Upper lobe of left lung (tissue), 6 donors: ENCODE measurements around the gene FHIT. TPM values are rescaled to one million over a fixed set of nuclear protein-coding genes. Genes with fewer than 3 reads are reported as not detected.

Experiments
- ATAC-seq, 2 donors: fragments of 200-7000 bp; cut with Tn5 transposase; one replicate each; pipeline ENCODE4 v1.9.1; 2022; ENCODE audit warnings: mild to moderate bottlenecking in 2 of 2, moderate library complexity in 2 of 2; ENCODE audit not compliant: low FRiP score in 2 of 2
- DNase-seq, 2 donors: peaks; one replicate each; pipeline ENCODE4 v3.0.0-alpha.2; 2019 to 2020
- H3K27ac ChIP-seq, 4 donors: fragments of 200-600 bp; sonication (generic); one replicate each; pipeline ENCODE4 v1.5.1; 2016 to 2019
- H3K27me3 ChIP-seq, 4 donors: fragments of 200-600 bp; sonication (generic); one replicate each; pipeline ENCODE4 v1.5.1; 2017 to 2019
- H3K36me3 ChIP-seq, 4 donors: fragments of 200-600 bp; sonication (generic); one replicate each; pipeline ENCODE4 v1.5.1; 2016 to 2019
- H3K4me1 ChIP-seq, 4 donors: fragments of 200-600 bp; sonication (generic); one replicate each; pipeline ENCODE4 v1.5.1; 2018 to 2019
- H3K4me3 ChIP-seq, 4 donors: fragments of 200-600 bp; sonication (generic); one replicate each; pipeline ENCODE4 v1.5.1; 2017 to 2019; ENCODE audit warnings: mild to moderate bottlenecking in 2 of 4, moderate library complexity in 1 of 4
- H3K9me3 ChIP-seq, 4 donors: fragments of 200-600 bp; sonication (generic); one replicate each; pipeline ENCODE4 v1.5.1; 2018 to 2019
- EP300 ChIP-seq, 4 donors: sonication (generic); formaldehyde crosslinking; IDR thresholded peaks; one replicate each; pipeline ENCODE4 v1.5.1; 2017; ENCODE audit warnings: antibody characterized with exemption in 4 of 4, control low read depth in 2 of 4
- POLR2A ChIP-seq, 4 donors: fragments of 450-650 bp; IDR thresholded peaks; one replicate each; pipeline ENCODE4 v1.5.1; 2016 to 2017; ENCODE audit warnings: antibody characterized with exemption in 4 of 4, mild to moderate bottlenecking in 2 of 4
- POLR2AphosphoS5 ChIP-seq, 2 donors: sonication (generic); formaldehyde crosslinking; IDR thresholded peaks; one replicate each; pipeline ENCODE4 v1.5.1; 2017; ENCODE audit warnings: antibody characterized with exemption in 2 of 2
- WGBS, 2 donors: methylation state at CpG; one replicate each; pipeline ENCODE4 v1.1.5; 2017 to 2018; 5-methylcytosine and 5-hydroxymethylcytosine counted together
- total RNA-seq, 6 donors: library from RNA; depleted of rRNA in 4 of 6; stranded (reverse); fragments of >200 nt in 4 of 6; gene quantifications; one replicate each; pipeline versions ENCODE4 v1.1.0 to v1.2.1, GENCODE V29; 2016 to 2021
- TF ChIP-seq, protein P1 (sequence below), 6 experiments: fragments of 450-650 bp in 4 of 6; fragments of 200-600 bp in 2 of 6; sonication (generic) in 2 of 6; IDR thresholded peaks; one replicate each; pipeline ENCODE4 v1.5.1; 2016 to 2019; ENCODE audit warnings: antibody characterized with exemption in 6 of 6
- donor health status: DM: no; HTN: no; CAD: no; lungs with moderate emphysema.
- donor health status: DM: no; HTN: yes; CAD: no; lungs with severe emphysema.

FHIT gene
- total RNA-seq, 6 donors from 2014 or later: 6.8 to 56.6 (median 11.1) TPM

GRCh38 chr3:60434323-60434722 is 816.9 kb downstream of the FHIT start:
- DNase-seq (no peak), ATAC-seq (no peak)
- no peaks in the 10 kb centered on the region for H3K27me3 ChIP-seq
- H3K36me3 ChIP-seq: no peaks in the 10 kb centered on the region
- no peak overlapping the region for H3K27ac ChIP-seq
- TF ChIP-seq, protein P1, sequence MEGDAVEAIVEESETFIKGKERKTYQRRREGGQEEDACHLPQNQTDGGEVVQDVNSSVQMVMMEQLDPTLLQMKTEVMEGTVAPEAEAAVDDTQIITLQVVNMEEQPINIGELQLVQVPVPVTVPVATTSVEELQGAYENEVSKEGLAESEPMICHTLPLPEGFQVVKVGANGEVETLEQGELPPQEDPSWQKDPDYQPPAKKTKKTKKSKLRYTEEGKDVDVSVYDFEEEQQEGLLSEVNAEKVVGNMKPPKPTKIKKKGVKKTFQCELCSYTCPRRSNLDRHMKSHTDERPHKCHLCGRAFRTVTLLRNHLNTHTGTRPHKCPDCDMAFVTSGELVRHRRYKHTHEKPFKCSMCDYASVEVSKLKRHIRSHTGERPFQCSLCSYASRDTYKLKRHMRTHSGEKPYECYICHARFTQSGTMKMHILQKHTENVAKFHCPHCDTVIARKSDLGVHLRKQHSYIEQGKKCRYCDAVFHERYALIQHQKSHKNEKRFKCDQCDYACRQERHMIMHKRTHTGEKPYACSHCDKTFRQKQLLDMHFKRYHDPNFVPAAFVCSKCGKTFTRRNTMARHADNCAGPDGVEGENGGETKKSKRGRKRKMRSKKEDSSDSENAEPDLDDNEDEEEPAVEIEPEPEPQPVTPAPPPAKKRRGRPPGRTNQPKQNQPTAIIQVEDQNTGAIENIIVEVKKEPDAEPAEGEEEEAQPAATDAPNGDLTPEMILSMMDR (IDR thresholded peaks at IDR 0.05): no peak
- no peak for TF ChIP-seq POLR2A (IDR thresholded peaks at IDR 0.05)
- TF ChIP-seq POLR2AphosphoS5 (IDR thresholded peaks at IDR 0.05): no peak
- TF ChIP-seq EP300 (IDR thresholded peaks at IDR 0.05): no peak
- no peaks in the 10 kb centered on the region for H3K4me1 ChIP-seq
- H3K9me3 ChIP-seq: no peaks in the 10 kb centered on the region
- 45 to 96% methylated on average over 1 of the region's 1 CpG for WGBS, 2 donors
- H3K4me3 ChIP-seq: no peak overlapping the region

- DNase-seq: no peak
- H3K36me3 ChIP-seq: no peaks in the 10 kb centered on the region
- H3K4me1 ChIP-seq: no peaks in the 10 kb centered on the region
- no peak for TF ChIP-seq EP300 (IDR thresholded peaks at IDR 0.05)
- no peak for TF ChIP-seq POLR2A (IDR thresholded peaks at IDR 0.05)
- TF ChIP-seq POLR2AphosphoS5 (IDR thresholded peaks at IDR 0.05): no peak
- TF ChIP-seq, protein P1 (IDR thresholded peaks at IDR 0.05): no peak
- H3K27ac ChIP-seq: no peak overlapping the region
- no peak overlapping the region for H3K4me3 ChIP-seq
- no peak for ATAC-seq
- 36 to 55% methylated on average over 5 of the region's 5 CpGs for WGBS, 2 donors
- no peaks in the 10 kb centered on the region for H3K9me3 ChIP-seq
- H3K27me3 ChIP-seq: no peaks in the 10 kb centered on the region
These were observed 819.7 kb downstream of the FHIT start for GRCh38 chr3:60431599-60431958.

DNA sequence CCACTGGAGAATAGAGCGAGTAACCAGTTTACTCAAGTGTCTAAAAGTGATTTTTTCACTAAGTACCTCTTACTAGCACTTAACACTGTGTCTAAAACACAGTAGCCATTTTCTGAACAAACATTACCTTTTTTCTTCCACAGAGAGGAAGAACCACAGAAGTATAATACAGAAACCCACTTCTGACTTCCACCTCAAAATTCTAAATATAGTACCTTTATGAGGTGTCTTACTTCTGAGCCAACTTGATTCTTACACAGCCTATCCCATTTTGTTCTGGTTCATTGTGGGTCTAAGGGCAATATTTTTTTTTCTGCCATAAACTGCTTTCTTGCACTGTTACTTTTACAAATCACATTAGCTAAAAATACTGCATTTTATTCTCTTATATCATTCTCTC is 821.0 kb downstream of the FHIT start:
- no peaks in the 10 kb centered on the region for H3K9me3 ChIP-seq
- ATAC-seq (no peak), DNase-seq (no peak)
- no peak overlapping the region for H3K27ac ChIP-seq
- no peaks in the 10 kb centered on the region for H3K4me1 ChIP-seq
- H3K27me3 ChIP-seq: no peaks in the 10 kb centered on the region
- TF ChIP-seq POLR2A (IDR thresholded peaks at IDR 0.05) (no peak), EP300 (IDR thresholded peaks at IDR 0.05) (no peak), POLR2AphosphoS5 (IDR thresholded peaks at IDR 0.05) (no peak)
- TF ChIP-seq, protein P1 (IDR thresholded peaks at IDR 0.05): no peak
- WGBS, 2 donors: 38 to 79% methylated on average over 1 of the region's 1 CpG
- no peak overlapping the region for H3K4me3 ChIP-seq
- no peaks in the 10 kb centered on the region for H3K36me3 ChIP-seq

DNA sequence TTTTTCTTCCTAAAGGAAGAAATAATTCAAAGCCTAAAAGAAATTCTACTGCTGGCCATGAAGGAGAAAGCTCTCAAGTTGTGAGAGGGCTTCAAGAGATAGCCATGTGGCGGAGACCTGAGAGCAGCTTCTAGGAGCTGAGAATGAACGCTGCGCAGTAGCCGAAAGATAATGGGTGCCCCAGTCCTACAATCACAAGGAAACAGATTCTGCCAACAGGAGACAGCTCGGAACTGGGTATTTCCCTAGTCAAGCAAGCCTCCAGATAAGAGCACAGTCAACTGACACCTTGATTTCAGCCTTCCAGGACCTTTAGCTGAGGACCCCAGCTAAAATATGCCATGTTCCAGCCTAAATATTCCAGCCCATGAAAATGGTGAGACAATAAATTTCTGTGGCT is 824.1 kb downstream of the FHIT start:
- Histone ChIP-seq H3K27me3 (no peaks in the 10 kb centered on the region), H3K9me3 (no peaks in the 10 kb centered on the region), H3K27ac (no peak overlapping the region), H3K4me3 (no peak overlapping the region), H3K4me1 (no peaks in the 10 kb centered on the region), H3K36me3 (no peaks in the 10 kb centered on the region)
- DNase-seq (no peak), ATAC-seq (no peak)
- no peak for TF ChIP-seq POLR2A (IDR thresholded peaks at IDR 0.05)
- TF ChIP-seq EP300 (IDR thresholded peaks at IDR 0.05): no peak
- no peak for TF ChIP-seq POLR2AphosphoS5 (IDR thresholded peaks at IDR 0.05)
- TF ChIP-seq, protein P1 (IDR thresholded peaks at IDR 0.05): no peak
- WGBS, 2 donors: 92 to 95% methylated on average over 5 of the region's 5 CpGs

DNA sequence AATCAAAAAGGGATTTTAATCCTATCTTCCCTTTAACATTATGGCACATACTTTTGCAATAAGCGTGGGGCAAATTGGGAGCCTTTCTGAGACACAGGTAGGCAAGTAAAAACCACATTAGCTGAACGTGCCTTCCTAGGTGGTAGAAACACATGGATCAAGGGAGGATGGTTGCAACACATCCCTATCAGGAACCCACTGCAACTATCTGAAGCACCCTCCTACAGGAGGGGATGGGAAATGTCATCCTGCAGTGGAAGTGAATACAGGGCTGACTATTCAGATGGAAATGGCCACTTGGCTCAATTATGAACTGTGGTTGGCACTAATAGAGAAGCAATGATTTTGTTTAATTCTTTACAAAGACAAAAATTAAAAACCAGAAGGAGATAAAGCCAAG is 826.3 kb downstream of the FHIT start:
- TF ChIP-seq, protein P1 (IDR thresholded peaks at IDR 0.05): no peak
- TF ChIP-seq EP300 (IDR thresholded peaks at IDR 0.05) (no peak), POLR2A (IDR thresholded peaks at IDR 0.05) (no peak), POLR2AphosphoS5 (IDR thresholded peaks at IDR 0.05) (no peak)
- no peaks in the 10 kb centered on the region for H3K27me3 ChIP-seq
- no peak for ATAC-seq
- no peaks in the 10 kb centered on the region for H3K36me3 ChIP-seq
- H3K4me3 ChIP-seq: no peak overlapping the region
- H3K27ac ChIP-seq: no peak overlapping the region
- no peak for DNase-seq
- H3K4me1 ChIP-seq: no peaks in the 10 kb centered on the region
- no peaks in the 10 kb centered on the region for H3K9me3 ChIP-seq
- 88 to 92% methylated on average over 2 of the region's 2 CpGs for WGBS, 2 donors
